GM21381 (cell line): ENCODE results near the gene ACTL9.
"Not testable (repeated sequence)": the region's sequence is repeated elsewhere in the genome, so short reads cannot be mapped to it uniquely, and the experiment has no call there.

ENCODE experiments used
- ATAC-seq: cut with Tn5 transposase; IDR thresholded peaks from one replicate; pipeline ENCODE4 v1.9.1; 2021; ENCODE audit warnings: mild to moderate bottlenecking, moderate library complexity; ENCODE audit not compliant: unreplicated experiment

Gene ACTL9, protein sequence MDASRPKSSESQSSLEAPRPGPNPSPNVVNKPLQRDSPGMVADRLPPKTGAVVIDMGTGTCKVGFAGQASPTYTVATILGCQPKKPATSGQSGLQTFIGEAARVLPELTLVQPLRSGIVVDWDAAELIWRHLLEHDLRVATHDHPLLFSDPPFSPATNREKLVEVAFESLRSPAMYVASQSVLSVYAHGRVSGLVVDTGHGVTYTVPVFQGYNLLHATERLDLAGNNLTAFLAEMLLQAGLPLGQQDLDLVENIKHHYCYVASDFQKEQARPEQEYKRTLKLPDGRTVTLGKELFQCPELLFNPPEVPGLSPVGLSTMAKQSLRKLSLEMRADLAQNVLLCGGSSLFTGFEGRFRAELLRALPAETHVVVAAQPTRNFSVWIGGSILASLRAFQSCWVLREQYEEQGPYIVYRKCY

DNA sequence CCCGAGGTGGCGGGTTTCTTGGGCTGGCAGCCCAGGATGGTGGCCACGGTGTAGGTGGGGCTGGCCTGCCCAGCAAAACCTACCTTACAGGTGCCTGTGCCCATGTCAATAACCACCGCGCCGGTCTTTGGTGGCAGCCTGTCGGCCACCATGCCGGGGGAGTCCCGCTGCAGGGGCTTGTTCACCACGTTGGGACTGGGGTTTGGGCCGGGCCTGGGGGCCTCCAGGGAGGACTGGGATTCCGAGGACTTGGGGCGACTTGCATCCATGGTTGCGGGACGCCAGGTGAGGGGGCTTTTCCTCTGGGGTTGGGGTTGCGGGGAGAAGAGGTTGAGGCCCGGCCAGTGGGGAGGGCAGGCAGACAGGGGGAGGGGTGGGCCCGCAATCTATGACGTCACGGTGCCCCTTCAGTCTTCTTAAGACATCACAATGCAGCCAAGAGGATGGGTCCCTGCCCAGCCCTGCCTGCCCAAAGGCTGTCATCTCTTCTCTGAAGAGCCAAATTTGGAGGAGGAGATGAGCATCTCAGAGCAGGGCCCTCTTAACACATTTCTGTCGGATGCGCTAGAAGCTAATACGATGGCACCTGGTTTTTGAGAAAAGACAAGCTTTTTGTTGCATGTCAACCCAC is at the start of gene ACTL9:
ACTL9 (minus strand) TSS at position 363 of the 631 bp plus-strand sequence; CDS start at position 269, 94 bp downstream.
- no peak for ATAC-seq

DNA sequence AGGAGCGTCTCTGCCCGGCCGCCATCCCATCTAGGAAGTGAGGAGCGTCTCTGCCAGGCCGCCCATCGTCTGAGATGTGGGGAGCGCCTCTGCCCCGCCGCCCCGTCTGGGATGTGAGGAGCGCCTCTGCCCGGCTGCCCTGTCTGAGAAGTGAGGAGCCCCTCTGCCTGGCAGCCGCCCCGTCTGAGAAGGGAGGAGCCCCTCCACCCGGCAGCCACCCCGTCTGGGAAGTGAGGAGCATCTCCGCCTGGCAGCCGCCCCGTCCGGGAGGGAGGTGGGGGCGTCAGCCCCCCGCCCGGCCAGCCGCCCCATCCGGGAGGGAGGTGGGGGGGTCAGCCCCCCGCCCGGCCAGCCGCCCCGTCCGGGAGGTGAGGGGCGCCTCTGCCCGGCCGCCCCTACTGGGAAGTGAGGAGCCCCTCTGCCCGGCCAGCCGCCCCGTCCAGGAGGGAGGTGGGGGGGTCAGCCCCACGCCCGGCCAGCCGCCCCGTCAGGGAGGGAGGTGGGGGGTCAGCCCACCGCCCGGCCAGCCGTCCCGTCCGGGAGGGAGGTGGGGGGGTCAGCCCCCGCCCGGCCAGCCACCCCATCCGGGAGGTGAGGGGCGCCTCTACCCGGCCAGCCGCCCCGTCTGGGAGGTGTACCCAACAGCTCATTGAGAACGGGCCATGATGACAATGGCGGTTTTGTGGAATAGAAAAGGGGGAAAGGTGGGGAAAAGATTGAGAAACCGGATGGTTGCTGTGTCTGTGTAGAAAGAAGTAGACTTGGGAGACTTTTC is 40.9 kb upstream of the ACTL9 start:
- not testable (repeated sequence) for ATAC-seq

DNA sequence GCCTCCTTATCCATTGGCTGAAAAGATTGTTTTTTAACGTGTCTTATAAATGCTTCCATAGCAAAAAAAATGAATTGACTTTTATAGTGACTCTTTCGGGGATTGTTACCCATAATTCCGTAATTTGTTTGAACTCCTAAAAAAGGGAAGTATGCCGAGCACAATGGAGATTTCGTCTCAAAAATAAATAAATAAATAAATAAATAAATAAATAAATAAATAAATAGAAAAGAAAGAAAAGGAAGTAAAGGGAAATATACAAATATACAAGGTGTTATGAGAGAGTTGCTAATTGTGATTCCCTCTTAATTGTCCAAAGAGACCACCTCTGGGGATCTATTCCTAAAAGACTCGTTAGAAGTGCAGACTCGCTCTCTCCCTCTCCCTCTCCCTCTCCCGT is 39.8 kb upstream of the ACTL9 start:
- ATAC-seq: no peak

DNA sequence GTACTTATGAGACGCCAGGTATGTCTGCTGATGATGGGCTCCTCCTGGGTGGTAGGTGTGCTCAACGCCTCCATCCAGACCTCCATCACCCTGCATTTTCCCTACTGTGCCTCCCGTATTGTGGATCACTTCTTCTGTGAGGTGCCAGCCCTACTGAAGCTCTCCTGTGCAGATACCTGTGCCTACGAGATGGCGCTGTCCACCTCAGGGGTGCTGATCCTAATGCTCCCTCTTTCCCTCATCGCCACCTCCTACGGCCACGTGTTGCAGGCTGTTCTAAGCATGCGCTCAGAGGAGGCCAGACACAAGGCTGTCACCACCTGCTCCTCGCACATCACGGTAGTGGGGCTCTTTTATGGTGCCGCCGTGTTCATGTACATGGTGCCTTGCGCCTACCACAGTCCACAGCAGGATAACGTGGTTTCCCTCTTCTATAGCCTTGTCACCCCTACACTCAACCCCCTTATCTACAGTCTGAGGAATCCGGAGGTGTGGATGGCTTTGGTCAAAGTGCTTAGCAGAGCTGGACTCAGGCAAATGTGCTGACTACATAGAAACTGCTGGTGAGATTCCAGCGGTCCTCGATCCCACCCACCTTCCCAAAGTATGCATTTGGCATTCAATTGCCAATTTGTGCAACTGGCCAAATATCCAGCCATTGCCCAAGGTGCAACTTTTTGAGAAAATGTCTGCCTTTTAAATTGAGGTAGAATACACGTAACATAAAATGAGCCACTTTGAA is 33.0 kb upstream of the ACTL9 start:
- ATAC-seq: no peak

DNA sequence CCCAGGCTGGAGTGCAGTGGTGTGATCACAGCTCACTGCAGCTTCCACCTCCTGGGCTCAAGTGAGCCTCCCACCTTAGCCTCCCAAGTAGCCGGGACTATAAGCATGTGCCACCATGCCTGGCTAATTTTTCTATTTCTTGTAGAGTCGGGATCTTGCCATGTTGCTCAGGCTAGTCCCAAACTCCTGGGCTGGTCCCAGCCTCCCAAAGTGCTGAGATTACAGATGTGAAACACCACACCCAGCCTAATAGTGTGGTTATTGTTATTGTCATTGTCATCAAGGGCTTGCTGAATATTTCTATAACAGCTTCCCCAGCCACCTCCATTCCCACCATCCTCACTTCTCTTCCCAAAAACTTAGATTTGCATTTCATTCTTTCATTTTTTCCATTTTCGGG is 25.7 kb upstream of the ACTL9 start:
- no peak for ATAC-seq

DNA sequence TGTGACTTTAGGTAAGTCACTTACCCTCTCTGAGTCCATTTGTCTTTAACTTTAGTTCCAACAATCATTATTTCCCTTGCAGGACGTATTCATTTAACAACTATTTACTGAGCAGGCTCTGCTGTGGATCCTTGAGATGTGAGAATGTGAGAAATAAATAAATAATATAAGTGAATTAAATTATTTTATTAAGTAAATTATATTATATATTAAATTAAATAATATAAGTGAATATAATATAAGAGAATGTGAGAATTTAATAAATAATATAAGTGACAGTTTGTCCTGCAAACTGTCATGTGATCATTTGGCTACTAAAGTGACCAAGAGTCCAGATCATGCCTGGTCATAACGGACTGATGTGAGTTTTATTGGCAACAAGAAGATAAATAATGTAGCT is 23.4 kb upstream of the ACTL9 start:
- no peak for ATAC-seq

DNA sequence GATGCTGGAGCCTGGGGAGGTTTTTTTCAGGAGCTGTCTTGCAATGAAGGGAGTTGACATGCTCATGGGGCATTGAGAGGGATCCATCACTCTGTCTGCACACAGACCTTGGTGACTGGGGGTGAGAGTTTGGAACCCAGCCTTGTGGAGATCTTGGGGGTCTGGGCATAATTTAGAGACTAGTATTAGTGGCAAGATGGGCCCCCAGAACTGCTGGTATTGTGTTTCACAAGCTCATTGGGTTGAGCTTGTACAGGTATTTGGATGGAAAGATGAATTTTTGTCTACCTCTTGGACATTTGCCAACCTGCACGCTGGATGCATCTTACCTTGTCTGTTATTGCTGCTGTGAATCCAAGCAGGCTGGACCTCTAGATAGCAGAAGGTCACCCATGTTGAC is 22.7 kb upstream of the ACTL9 start, which contains the start of gene OR2Z1:
OR2Z1 (plus strand) TSS at position 301 of the 400 bp plus-strand sequence. CDS start 9,395 bp downstream, outside the sequence.
- ATAC-seq: no peak

DNA sequence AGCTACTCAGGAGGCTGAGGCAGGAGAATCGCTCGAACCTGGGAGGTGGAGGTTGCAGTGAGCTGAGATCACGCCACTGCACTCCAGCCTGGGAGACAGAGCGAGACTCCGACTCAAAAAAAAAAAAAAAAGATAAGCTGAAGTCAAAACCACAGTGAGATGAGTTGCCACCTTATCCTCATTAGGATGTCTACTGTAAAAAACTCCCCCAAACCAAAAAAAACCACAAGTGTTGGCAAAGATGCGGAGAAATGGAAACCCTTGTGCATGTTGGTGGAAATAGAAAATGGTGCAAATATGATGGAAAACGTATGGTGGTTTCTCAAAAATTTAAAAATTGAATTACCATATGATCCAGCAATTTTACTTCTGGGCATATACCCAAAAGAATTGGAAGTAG is 11.7 kb upstream of the ACTL9 start:
- ATAC-seq: not testable (repeated sequence)

DNA sequence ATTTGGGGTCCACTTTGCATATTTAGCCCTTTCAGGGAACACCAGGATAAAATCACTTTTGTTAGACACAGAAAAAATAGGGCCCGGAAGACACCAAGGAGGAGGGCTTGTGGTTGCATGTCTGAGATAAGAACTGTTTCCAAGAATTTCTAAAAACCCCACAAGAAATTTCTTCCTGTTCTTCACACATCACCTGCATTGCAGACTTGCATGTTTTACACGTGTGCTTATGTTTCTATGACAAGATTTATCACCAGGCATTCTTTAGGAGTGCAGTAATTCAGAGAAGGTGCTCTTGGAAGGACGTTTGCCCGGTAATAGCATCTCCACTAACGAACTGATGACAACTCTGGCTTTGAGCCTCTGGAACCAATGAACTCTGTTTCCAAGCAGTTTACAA is 7.1 kb upstream of the ACTL9 start:
- ATAC-seq: no peak

DNA sequence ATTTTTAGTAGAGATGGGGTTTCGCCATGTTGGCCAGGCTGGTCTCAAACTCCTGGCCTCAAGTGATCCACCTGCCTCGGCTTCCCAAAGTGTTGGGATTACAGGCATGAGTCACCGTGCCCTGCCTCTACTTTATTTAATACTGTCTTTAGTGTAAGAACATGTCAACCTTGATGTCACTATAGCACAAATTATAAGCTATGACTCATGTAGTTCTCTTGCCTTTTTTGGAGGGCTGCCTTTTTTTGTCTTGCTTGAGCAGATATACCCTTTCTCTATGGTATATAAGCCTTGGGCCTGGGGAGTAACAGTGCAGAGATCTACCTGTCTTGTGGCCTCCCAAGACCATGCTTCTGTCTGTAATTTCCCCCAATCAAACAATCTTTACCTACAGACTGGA is 6.7 kb upstream of the ACTL9 start:
- ATAC-seq: not testable (repeated sequence)

DNA sequence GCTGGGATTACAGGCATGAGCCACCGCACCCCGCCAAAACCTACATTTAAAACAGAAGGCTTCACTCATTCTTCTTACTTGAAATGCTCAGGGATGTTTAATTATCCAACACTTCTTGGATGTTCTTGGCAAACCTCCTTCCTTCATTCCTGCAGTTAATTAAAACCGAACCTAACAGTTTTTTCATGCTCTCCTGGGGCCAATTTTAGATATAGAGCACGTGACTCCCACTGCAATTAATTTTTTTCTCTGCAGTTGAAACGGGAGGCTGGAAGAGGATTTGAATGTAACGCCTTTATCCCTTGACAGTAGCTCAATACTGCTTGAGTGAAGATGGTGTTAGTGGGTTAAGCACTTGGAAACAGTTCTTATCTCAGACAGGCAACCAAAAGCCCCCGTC is 4.6 kb upstream of the ACTL9 start:
- no peak for ATAC-seq

DNA sequence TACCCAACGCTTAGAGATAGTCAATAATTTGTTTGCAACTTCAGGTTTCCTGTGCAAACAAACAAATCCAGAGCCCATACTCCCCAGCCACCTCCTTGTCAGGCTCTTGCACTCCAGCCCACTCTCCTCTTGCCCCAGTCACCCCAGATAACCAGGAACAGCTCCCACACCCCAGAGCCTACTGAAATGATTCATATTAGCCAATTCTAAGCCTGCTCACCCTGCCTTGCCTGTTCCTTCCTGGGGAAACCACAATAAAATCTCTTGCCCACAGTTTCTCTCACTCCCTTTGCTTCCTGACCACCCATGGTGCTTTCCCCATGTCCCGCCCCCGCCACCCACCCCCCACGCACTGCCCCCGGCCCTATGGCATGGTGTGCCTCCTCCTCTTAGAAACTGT is 3.8 kb upstream of the ACTL9 start:
- no peak for ATAC-seq

DNA sequence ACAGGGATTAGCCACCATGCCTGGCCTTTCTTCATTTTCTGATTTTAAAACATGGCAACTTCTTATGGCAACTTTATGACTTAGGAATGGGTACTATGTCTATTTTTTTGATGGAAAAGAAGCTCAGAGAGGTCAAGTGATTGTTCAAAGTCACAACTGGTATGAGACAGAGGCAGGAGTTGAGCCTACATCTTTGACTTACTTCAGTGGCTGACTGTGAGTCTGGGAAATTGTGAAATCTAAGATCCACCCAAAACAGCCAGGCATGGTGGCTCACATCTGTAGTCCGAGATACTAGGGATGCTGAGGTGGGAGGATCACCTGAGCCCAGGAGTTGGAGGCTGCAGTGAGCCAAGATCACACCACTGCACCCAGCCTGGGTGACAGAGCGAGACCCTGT is 2.4 kb upstream of the ACTL9 start:
- ATAC-seq: no peak

DNA sequence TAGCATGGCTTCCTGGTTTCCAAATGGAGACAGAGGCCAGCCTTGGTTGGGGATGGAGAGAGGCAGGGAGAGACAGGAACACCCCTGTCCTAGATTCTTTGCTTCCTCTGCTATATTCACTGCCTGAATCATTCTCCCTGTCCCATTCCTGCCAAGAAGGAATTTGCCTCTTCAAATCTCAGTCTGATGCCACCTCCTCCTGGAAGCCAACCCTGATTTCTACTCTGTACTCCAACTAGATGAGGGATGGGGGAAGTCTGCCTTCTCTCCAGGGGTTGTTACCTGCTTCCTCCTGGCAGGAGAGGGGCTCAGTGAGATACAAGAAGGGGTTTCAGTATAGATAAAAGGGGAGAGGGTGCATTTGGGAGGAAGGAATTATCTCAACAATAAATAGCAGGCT is 1.3 kb upstream of the ACTL9 start:
- ATAC-seq: no peak

DNA sequence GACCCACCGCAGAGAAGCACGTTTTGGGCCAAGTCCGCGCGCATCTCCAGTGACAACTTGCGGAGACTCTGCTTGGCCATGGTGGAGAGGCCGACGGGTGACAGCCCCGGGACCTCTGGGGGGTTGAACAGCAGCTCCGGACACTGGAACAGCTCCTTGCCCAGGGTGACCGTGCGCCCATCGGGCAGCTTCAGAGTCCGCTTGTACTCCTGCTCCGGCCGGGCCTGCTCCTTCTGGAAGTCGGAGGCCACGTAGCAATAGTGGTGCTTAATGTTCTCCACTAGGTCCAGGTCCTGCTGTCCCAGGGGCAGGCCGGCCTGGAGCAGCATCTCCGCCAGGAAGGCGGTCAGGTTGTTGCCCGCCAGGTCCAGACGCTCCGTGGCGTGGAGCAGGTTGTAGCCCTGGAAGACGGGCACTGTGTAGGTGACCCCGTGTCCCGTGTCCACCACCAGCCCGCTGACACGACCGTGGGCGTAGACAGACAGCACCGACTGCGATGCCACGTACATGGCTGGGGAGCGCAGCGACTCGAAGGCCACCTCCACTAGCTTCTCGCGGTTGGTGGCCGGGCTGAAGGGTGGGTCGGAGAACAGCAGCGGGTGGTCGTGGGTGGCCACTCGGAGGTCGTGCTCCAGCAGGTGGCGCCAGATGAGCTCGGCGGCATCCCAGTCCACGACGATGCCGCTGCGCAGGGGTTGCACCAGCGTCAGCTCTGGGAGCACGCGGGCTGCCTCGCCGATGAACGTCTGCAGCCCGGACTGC is 743 bp downstream of the ACTL9 start:
- ATAC-seq: no peak

DNA sequence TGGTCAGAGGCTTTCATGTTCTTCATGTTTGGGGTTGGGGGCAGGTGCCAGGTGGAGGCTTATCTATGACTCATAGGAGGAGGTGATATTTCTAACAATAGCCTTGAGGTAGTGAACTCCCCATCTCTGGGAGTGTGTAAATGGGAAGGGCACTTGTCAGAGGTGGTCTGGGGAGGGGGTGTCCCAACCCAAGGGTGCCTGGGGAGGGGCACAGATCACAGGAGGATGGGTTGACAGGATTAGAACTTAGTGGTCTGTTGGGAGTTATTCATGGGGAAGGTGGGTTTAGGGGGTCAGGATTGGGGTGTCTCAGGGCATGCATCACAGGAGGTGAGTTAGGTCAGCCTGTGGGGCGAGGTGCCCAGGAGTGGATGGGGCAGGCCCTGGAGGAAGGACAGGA is 1.6 kb downstream of the ACTL9 start:
- ATAC-seq: no peak

DNA sequence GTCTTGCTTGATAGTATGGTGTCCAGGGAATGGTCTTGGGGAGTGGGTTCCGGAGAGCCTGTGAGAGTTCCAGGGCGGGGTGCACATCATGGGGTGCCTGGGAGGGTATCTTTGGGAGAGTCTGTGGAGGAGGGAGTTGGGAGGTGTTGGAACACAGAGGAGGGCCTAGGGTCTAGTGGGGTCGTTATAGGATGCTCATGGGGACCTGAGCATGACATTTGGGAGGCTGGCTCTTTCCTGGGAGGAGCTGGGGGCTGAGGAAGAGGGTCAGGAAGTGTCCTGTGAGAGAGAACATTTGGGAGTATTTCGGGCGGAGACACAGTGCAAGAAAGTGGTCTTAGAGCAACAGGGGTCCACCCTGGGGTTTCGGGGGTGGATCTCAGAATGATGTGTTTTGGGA is 2.7 kb downstream of the ACTL9 start:
- no peak for ATAC-seq

DNA sequence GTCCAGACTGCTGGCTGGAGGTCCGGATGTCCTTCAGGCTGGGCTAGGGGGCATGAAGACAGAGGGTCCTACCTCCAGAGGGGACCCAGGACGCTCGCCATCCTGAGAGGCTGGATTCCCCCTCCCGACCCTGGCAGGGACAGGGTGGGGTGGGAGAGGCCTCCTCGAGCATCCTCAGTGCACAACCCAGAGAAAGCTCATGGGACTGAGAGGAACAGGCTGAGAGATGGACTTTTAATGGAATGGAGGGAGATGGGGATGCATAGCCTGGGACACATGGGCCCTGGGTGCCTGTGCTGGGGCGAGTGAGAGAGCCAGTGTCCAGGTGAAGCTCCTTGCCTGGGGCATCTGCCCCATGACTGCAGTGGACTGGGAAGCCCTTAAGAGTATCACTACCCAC is 3.1 kb downstream of the ACTL9 start:
- no peak for ATAC-seq

DNA sequence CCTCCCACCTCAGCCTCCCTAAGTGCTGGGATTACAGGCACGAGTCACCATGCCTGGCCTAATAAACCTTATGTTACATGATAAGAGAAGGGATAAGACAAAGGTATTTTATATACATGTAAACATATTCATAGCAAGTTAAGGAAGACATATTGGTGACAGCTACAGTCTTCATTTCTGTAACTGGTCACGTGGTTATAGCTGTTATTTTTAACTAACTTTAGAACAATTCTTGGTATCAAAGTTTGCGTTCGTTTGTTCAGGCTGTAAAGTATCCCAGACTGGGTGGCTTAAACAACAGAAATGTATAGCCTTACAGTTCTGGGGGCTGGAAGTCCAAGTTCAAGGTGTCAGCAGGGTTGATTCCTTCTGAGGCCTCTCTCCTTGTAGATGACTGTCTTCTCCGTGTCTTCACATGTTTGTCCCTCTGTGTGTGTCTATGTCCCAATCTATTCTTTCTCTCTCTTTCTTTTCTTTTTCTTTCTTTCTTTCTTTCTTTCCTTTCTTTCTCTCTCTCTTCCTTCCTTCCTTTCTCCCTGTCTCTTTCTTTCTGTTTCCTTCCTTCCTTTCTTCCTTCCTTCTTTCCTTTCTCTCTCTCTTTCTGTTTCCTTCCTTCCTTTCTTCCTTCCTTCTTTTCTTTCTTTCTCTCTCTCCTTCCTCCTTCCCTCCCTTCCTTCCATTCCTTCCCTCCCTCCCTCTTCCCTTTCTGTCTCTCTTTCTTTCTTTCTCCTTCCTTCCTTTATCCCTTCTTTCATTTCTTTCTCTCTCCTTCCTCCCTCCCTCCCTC is 7.6 kb downstream of the ACTL9 start:
- no peak for ATAC-seq
